GM19099 (cell line): ENCODE measurements around the gene PGA4.

ENCODE experiments used
- POLR2A ChIP-seq: IDR thresholded peaks from 3 replicates; pipeline ENCODE4 v1.6.1; 2011; ENCODE audit warnings: low read depth; ENCODE audit not compliant: insufficient read length; ENCODE audit errors: extremely low read depth

Gene PGA4

GRCh38 chr11:61273178-61274078, 51.3 kb downstream of the PGA4 start:
- TF ChIP-seq POLR2A = no peak

GRCh38 chr11:61274084-61274483, 51.9 kb downstream of the PGA4 start:
- TF ChIP-seq POLR2A = no peak

GRCh38 chr11:61275191-61275590, 53.0 kb downstream of the PGA4 start:
- TF ChIP-seq POLR2A = no peak

GRCh38 chr11:61277186-61278000, 55.2 kb downstream of the PGA4 start:
- TF ChIP-seq POLR2A = no peak

- TF ChIP-seq POLR2A = no peak
Observed at GRCh38 chr11:61278001-61278470, 55.9 kb downstream of the PGA4 start.

GRCh38 chr11:61279934-61280659, 58.0 kb downstream of the PGA4 start:
- TF ChIP-seq POLR2A = no peak

GRCh38 chr11:61280883-61281580, 58.9 kb downstream of the PGA4 start:
- TF ChIP-seq POLR2A = no peak
